HG03442 (cell line): ENCODE data around the gene MDP1.
A peak's percentile ranks its signal among the peaks of the same experiment; 100 is the strongest.

Experiments
- ATAC-seq: cut with Tn5 transposase; IDR thresholded peaks from one replicate; pipeline ENCODE4 v1.9.1; 2021; ENCODE audit warnings: mild to moderate bottlenecking, moderate library complexity; ENCODE audit not compliant: unreplicated experiment

MDP1 gene

DNA sequence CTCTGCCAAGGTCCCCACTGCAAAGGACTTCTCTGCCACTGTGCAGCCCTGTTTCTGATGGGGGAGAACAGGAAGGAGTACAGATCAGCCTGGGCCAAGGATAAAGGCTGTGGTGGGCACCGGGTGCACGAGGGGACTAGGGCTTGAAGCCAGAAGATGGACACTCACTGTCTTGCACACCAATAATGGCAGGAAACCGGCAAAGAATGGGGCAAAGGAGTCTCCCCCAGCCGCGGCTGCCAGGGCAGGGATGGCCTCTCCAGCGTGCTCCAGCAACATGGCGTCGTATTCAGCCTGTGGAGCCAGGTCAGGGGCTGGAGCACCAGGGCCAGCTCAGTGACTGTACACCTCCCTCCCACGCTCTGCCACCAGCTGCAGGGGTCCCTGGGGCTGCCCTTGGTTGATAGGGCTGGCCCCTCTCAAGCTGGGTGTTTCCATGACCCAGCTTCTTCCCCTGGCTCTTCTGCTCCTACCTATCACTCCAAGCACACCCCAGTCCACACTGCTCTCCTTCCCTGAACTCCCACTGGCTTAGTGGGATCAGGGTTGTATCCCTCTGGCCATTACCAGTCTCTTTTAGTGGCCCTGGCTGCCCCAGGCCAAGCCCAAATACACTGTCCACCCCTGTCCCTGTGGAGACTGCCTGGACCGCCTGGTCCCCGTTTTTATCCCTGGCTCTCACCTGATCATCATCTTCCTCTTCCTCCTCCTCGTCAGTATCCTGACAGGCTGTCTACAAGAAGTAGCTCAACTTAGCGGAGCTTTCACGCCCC lies 33.6 kb downstream of the MDP1 start:
- no peak for ATAC-seq

DNA sequence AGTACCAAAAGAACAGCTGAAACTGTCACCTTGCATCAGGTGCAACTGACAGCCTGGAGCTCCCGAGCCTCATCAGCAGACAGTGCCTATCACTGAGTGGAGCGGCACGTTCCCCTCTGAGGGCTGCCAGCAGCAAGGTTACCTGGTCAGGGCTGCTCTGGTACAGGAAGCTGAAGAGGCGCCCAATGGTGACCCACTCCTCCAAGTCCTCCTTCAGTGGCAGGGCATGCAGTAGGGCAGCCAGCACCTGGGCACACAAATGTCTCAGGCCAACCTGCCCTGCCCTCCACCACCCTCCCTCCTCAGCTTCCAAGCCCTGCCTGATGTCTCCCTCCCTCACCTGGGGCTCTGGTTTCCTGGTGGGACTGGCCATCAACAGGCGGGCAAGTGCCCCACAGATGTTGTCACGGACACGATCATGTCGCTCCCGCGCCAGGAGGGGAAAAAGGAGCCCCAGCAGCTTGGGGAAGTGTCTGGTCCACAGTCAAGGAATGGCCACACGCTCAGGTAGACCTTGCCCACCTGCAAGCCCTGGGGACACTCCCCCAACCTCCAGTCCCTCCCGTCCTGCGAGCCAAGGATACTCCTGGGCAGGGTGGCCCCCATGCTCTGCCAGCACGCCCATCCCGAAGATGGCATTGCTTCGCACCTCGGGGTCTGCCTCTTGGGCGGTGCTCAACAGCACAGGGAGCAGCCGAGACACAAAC lies 34.3 kb downstream of the MDP1 start:
- ATAC-seq = no peak

DNA sequence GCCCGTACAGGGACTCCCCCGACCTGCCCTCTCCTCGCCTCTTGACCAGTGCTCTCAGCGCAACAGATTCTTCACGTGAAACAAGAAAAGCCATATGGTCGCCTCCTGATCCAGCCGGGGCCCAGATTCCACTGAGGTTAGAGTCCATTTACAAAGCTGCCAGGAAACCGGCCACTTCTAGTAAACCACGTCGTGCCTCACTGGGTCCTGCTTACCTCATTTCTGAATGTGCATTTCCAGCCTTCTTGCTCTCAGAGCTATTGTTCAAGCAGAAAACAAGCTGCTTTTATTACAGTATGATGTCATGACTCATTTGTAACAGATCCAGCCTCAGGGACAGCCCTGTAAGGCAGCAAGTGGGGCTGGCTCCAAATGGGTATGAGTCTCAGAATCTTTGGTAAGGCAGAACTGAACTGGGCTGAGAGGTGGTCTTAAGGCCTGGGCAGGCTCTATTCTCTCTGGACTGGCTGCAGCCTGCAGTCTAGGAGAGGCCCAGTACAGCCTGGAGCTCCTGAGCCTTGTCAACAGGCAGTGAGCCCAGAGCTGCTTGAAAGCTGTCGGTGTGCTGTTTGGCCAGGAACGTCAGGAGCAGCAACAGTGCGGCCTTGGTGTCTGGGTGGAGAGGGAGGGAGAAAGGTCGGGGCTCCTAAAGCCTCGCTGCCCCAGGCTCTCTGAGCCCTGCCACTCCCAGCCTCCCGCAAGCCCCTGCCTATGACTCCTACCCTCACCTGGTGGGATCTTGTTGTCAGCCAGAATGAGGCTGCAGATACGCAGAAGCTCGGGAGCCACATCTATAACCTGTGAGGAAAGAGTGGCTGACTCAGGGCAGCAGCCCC lies 35.7 kb downstream of the MDP1 start:
- no peak for ATAC-seq

DNA sequence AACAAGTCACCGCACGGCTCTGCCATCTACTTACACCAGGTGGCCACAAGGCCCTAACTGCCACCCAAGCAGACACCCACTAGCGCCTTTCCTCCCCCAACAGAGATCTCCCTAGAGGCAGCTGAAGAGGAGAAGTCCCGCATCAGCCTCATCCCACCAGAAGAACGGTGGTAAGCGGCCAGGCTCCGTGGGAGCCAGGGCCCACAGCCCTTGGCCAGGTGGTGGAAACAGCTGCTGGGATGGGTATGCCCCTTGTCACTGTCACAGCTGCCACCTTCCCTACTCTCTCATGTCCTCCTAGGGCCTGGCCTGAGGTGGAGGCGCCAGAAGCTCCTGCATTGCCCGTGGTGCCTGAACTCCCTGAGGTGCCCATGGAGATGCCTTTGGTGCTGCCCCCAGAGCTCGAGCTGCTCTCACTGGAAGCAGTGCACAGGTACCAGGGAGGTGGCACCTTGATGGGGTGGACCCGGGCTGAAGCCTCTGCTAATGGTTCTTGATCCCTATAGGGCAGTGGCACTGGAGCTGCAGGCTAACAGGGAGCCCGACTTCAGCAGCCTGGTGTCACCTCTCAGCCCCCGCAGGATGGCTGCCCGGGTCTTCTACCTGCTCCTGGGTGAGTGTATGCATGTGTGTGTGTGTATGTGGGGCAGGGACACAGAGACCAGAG lies 36.4 kb downstream of the MDP1 start:
- no peak for ATAC-seq

DNA sequence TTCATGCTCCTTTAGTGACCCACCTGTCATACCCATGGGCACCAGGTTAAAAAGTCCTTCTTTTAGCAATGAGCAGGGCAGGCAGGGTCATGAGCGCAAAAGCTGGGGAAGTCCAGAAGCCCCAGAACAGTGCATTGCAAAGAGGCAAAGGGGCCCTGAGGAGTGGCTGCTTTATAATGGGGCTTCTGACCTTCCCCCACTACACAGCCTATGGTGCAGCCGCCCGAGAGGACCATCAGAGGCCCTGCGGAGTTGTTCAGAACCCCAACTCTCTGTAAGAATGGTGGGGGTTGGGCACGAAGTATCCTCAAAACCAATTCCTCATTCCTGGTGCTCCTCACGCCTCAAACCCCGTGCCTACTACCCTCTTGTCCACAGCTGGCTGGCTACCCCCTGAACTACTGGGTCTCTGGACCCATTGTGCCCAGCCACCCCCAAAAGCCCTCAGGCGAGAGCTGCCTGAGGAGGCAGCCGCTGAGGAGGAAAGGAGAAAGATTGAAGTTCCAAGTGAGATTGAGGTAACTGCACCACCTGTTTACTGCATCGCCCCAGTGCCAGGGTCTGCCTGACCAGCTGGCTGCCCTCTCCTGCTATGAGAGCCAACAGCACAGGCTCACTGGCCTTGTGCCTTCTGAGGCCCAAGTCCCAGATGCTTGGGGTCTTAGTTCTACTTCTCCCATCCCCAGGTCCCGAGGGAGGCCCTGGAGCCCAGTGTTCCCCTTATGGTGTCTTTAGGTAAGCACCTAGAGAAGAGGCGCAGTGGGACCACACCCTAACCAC lies 37.3 kb downstream of the MDP1 start:
- no peak for ATAC-seq

DNA sequence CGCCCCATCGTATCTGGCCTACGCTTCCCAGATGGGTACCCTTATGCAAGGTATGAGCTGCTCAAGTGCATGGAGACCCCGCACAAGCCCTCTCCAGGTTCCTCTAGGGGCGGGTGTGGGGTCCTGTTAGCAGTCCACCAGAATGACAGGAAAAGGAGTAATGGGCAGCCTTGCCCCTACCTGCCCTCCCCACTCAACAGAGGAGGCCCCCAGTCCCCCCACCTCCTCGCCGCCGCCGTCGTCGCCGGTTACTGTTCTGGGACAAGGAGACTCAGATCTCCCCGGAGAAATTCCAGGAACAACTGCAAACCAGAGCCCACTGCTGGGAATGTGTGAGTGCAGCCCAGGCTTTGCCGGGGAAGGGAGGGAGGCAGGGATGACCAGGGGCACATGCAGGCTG lies 38.0 kb downstream of the MDP1 start:
- ATAC-seq = no peak

DNA sequence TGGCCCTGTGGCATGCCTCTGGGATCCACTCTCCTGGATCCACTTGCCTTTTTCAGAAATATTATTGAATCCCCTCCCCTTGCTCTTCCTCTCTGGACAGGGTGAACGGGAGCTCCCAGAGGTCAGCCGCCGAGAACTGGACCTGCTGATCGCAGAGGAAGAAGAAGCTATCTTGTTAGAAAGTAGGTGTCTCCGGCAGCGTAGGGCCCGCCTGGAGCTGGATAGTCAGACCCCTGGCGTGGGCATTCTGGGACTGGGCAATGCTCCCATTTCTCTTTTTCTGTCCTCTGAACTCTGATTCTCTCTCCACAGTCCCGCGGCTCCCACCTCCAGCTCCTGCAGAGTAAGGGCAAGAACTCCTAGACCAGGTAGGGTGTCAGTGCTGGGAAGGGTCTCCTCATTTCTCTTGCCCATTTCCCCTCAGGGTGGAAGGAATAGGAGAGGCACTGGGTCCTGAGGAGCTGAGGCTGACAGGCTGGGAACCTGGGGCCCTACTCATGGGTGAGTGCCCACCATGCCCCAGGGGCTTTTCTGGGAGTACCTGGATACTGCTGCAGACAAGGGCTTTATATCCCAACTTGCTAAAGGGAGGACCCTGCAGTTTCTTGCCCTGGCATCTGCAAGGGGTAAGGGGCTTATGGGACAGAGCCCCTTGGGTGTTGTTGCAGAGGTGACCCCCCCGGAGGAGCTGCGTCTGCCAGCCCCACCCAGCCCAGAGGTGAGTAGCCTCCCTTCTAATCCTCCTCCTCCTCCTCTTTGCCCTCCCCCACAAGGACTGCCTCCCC lies 38.6 kb downstream of the MDP1 start:
- ATAC-seq = no peak

DNA sequence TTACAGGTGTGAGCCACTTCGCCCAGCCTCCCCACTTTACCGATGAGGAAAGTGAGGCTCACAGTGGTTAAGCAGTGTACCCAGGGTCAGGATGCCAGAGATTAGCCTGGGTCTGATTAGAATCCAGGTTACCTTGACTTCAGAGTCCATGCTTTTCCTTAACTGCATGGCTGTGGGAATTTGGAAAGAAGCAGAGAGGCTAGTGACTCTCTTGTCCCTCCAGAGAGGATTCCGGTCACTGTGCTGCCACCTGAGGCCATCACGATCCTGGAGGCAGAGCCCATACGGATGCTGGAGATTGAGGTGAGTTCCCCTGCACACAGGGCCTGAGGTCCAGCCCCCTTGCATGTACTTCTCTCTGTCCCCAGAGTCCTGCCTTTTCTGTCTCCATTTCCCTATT lies 39.3 kb downstream of the MDP1 start:
- ATAC-seq = no peak

DNA sequence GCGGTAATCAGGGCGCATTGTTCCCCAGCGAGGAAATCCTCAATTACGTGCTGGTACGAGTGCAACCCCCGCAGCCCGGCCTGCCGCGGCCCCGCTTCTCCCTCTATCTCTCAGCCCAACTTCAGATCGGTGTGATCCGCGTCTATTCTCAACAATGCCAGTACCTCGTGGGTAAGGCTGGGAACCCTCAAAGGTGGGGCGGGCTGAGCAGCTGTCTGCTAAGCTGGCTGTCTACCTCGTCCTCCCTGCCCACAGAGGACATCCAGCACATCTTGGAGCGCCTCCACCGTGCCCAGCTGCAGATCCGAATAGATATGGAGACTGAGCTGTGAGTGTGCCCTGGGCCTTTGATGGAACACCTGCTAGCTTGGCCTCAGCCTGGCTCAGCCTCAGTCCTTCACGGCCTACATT lies 43.0 kb downstream of the MDP1 start:
- ATAC-seq = no peak

DNA sequence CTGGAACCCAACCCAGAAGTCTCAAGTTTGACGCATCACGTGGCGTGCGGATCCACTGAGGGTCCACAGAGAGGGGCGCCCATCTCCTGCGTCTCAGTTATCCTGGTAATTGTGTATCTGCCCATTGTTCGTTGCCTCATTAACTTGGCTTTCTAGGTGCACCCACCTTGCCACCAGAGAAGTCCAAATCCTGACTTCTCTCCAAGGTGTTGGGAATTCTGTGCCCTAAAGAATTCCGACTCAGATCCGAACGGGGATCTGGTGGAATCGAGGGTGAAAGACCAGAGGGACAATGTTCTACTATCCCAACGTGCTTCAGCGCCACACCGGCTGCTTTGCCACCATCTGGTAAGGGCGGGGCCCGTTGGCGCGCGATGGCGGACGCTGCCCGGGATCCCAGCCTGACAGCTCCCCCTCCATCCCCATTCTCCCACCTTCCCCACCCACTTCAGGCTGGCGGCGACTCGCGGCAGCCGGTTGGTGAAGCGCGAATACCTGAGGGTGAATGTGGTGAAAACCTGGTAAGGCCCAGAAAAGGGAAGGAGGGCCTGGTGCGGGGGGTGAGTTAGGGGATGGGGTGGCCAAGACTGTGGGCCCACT lies 43.5 kb downstream of the MDP1 start:
- no peak for ATAC-seq

DNA sequence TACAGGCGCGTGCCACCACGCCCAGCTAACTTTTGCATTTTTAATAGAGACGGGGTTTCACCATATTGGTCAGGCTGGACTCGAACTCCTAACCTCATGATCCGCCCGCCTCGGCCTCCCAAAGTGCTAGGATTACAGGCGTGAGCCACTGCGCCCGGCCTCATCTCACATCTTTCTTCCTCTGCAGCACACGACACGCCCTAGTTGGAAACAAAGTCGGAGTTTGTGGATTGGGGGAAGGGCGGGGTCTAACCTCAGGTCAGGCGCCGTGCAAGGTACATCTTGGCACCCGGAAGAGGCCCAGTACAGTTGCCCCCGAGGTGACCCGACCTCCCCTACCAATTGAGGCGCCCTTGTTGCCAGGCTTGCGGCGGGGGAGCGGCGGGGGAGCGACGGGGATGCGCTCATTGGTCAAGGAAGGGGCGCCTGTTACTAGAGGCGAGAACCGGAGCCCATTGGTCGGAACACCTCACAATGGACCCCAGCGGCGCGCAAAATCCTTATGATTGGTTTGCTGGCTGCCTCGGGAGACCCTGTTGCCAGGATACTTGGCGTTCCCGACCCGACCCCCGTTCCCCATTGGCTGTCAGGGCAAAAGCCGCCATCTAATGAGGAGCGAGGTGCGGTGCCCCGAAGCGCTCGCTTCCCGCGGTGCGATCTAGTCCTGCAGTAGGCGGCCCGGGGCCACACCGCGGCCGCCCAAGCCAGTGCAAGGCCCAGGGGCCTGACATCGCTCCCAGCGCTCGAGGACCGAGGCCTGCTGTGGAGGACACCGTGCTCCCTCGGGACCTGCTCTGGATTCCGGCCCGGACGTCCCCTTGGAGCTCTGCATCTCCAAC lies 44.2 kb downstream of the MDP1 start, which contains the start of gene REC8:
TSS of gene REC8 (plus strand) at position 659 of the 839 bp plus-strand sequence. CDS start 473 bp downstream, outside the sequence.
- ATAC-seq = peak; percentile 84

DNA sequence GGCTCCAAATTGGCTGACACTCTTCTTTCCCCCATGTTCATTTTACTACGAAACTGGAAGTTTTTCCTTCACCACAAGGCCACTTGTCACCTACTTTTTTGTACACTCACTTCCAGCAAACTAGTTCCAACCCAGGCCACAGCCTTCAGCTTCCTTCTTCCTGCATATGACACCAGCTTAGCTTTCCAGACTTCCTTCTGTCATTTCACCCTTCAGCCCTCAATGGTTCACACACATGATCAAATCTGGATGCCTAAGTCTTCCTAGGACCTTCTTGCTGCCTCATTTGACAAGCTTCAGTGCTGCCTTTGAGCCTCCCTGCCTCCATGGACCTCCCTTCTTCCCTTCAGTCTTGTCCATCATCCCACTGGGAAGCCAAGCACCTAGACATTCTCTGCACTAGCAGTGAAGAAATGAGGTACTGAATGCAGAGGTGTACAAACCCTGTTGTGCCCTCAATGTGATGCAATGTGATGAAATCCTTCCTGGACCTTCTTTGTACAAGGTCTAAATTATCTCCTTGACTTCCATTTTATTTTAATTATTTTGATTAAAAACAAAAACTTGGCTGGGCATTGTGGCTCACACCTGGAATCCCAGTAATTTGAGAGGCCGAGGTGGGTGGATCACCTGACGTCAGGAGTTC lies 48.3 kb downstream of the MDP1 start:
- ATAC-seq = no peak

DNA sequence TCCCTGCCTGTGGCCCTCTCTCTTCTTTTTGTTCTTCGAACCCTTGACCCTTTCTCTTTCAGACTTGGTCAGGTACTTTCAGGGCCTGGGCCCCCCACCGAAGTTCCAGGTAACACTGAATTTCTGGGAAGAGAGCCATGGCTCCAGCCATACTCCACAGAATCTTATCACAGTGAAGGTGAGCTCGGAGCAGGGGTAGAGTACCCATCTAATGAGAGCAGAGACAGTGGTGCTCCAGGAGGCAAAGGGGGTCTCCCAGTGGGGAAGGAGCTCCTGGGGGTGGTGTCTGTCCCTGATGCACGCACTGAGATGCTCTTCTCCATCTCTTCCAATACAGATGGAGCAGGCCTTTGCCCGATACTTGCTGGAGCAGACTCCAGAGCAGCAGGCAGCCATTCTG lies 50.1 kb downstream of the MDP1 start:
- no peak for ATAC-seq

DNA sequence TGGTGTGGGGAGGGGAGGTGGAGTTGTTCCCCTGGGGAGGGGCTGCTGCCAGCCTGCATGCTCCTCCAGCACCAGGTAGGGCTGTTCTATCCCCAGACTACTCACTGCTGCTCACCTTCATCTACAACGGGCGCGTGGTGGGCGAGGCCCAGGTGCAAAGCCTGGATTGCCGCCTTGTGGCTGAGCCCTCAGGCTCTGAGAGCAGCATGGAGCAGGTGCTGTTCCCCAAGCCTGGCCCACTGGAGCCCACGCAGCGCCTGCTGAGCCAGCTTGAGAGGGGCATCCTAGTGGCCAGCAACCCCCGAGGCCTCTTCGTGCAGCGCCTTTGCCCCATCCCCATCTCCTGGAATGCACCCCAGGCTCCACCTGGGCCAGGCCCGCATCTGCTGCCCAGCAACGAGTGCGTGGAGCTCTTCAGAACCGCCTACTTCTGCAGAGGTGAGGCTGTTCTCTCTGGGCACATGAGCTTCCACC lies 51.3 kb downstream of the MDP1 start:
- no peak for ATAC-seq
